ENCODE measurements around the gene NR1H2. TPM values are rescaled to one million over a fixed set of nuclear protein-coding genes. Genes with fewer than 3 reads are reported as not detected.

NR1H2 gene
- total and polyA plus RNA-seq, 7 donors = 74.9 to 153 (median 135) TPM

DNA sequence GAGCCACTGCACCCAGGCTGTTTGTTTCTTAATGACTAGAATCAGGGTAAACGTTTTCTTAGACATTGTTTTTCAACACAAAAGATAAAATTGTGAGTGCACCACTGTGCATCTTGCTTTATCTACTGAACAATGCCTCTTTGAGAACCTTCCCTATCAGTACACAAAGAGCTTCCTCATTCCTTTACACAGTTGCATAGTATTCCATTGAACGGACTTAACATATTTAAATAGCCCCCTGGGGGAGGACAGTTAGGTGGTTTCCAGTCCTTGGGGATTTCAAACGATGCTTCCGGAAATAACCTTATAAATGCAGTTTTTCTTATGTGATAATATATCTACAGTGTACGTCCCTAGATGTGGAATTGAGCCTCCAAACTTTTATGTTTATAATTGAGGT lies 16.5 kb downstream of the NR1H2 start:
- Histone ChIP-seq H3K4me1 (no peaks in the 10 kb centered on the region), H3K27me3 (ENCODE audit: insufficient read depth in 3 of 3, low read length in 2 of 3) (no peaks in the 10 kb centered on the region), H3K27ac (no peak overlapping the region), H3K4me3 (no peak overlapping the region), H3K36me3 (ENCODE audit: insufficient read depth in 1 of 2, low read depth in 1 of 2) (no peaks in the 10 kb centered on the region), H3K9me3 (no peaks in the 10 kb centered on the region)
- intact Hi-C loops (cut with DNase I) = no loop called here
- 95 to 96% (median 96%) methylated on average over 5 of the region's 5 CpGs for WGBS, 3 donors
- TF ChIP-seq, protein P1, sequence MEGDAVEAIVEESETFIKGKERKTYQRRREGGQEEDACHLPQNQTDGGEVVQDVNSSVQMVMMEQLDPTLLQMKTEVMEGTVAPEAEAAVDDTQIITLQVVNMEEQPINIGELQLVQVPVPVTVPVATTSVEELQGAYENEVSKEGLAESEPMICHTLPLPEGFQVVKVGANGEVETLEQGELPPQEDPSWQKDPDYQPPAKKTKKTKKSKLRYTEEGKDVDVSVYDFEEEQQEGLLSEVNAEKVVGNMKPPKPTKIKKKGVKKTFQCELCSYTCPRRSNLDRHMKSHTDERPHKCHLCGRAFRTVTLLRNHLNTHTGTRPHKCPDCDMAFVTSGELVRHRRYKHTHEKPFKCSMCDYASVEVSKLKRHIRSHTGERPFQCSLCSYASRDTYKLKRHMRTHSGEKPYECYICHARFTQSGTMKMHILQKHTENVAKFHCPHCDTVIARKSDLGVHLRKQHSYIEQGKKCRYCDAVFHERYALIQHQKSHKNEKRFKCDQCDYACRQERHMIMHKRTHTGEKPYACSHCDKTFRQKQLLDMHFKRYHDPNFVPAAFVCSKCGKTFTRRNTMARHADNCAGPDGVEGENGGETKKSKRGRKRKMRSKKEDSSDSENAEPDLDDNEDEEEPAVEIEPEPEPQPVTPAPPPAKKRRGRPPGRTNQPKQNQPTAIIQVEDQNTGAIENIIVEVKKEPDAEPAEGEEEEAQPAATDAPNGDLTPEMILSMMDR (IDR thresholded peaks at IDR 0.05) = no peak
- no peak for DNase-seq
- ATAC-seq = no peak

DNA sequence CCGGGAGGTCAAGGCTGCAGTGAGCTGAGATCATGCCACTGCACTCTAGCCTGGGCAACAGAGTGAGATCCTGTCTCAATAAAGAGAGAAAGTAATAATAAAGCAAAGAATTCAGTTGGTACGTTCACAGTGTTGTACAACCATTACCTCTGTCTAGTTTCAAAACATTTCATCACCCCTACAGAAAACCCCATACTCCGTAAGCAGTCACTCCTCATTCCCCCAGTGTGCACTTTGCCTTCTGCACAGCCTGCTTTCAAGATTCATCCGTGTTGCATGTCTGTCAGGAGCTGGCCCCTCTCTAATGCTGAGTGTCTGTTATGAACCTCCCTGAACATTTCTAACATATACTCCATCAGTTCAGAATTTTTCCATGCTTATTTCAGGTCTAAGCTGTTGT lies 17.3 kb downstream of the NR1H2 start:
- 93 to 95% (median 94%) methylated on average over 4 of the region's 4 CpGs for WGBS, 3 donors
- Histone ChIP-seq H3K4me3 (no peak overlapping the region), H3K27ac (no peak overlapping the region), H3K4me1 (no peaks in the 10 kb centered on the region), H3K36me3 (ENCODE audit: insufficient read depth in 1 of 2, low read depth in 1 of 2) (no peaks in the 10 kb centered on the region), H3K27me3 (ENCODE audit: insufficient read depth in 3 of 3, low read length in 2 of 3) (no peaks in the 10 kb centered on the region), H3K9me3 (no peaks in the 10 kb centered on the region)
- TF ChIP-seq, protein P1 (IDR thresholded peaks at IDR 0.05) = no peak
- ATAC-seq (no peak), DNase-seq (no peak)
- intact Hi-C loops (cut with DNase I) = no loop called here

DNA sequence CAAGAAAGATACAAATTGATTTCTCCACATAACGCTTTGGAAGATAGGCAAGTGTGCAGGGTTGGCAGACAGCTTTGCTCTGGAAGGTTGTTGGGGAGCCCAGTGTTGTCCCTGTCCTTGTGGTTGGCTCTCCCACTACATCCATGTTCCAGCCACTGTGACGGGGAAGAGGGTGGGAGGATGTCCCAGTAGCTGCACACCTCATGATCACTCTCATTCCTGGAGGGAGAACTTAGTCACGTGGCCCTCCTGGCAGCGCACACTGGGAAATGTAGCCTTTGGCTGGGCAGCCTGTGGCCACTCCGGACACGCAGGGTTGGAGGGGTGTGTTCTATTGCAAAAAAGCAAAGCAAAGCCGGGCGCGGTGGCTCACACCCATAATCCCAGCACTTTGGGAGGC lies 17.8 kb downstream of the NR1H2 start:
- Histone ChIP-seq H3K27me3 (ENCODE audit: insufficient read depth in 3 of 3, low read length in 2 of 3) (no peaks in the 10 kb centered on the region), H3K4me3 (no peak overlapping the region), H3K27ac (no peak overlapping the region), H3K4me1 (no peaks in the 10 kb centered on the region), H3K36me3 (ENCODE audit: insufficient read depth in 1 of 2, low read depth in 1 of 2) (no peaks in the 10 kb centered on the region), H3K9me3 (no peaks in the 10 kb centered on the region)
- DNase-seq (no peak), ATAC-seq (peak in 2 of 4 donors; percentile 55 to 62)
- intact Hi-C loops (cut with DNase I) = no loop called here
- WGBS, 3 donors = 78 to 91% (median 88%) methylated on average over 9 of the region's 9 CpGs
- TF ChIP-seq, protein P1 (IDR thresholded peaks at IDR 0.05) = no peak

DNA sequence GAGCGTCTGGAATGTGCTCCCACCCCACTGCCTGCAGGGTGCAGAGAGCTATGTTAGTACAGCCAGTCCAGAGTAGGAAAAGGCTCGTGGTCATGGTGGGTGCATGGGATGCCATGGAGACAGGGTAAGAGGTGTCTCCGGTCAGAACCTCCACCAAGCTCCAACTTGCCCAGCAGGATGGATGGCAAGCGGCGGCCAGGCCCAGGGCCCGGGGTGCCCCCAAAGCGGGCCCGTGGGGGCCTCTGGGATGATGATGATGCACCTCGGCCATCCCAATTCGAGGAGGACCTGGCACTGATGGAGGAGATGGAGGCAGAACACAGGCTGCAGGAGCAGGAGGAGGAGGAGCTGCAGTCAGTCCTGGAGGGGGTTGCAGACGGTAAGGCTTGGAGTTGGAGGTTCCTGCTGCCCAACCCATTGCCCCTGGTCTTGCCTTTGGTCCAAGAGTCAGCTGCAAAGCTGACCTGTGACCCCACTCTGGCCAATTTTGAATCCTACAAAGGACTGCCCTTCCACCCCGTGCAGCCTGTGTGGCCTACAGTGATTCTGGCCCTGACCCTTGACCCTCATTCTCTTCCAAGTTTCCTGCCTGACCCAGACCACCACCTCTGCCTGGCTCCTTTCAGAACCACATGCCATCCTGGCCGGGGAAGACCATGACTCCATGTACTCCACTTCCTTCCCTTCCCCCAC lies 22.6 kb downstream of the NR1H2 start:
- ATAC-seq (no peak), DNase-seq (no peak)
- TF ChIP-seq, protein P1 (IDR thresholded peaks at IDR 0.05) = no peak
- no peak overlapping the region for H3K27ac ChIP-seq
- WGBS, 3 donors = 89 to 96% (median 92%) methylated on average over 10 to 13 of the region's 13 CpGs
- no peak overlapping the region for H3K4me3 ChIP-seq
- peaks cover 0 to under 1% of the 10 kb centered on the region in 2 donors for H3K36me3 ChIP-seq (ENCODE audit: insufficient read depth in 1 of 2, low read depth in 1 of 2)
- no peaks in the 10 kb centered on the region for H3K27me3 ChIP-seq (ENCODE audit: insufficient read depth in 3 of 3, low read length in 2 of 3)
- intact Hi-C loops (cut with DNase I) = no loop called here
- no peaks in the 10 kb centered on the region for H3K9me3 ChIP-seq
- no peaks in the 10 kb centered on the region for H3K4me1 ChIP-seq

DNA sequence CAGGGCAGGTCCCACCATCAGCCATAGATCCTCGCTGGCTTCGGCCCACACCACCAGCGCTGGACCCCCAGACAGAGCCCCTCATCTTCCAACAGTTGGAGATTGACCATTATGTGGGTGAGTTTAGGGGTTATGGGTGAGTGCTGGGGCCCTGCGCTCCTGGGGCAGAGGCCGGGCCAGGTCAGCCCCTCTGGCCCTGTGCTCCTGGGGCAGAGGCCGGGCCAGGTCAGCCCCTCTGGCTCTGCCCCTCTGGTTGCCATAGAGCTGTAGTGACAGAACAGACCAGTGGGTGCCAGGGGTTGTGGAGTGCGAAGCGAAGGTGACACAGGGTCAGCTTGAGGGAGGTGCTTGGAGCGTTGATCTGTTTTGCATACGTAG lies 23.1 kb downstream of the NR1H2 start:
- ATAC-seq (no peak), DNase-seq (no peak)
- Histone ChIP-seq H3K4me3 (no peak overlapping the region), H3K27ac (no peak overlapping the region), H3K4me1 (no peaks in the 10 kb centered on the region), H3K27me3 (ENCODE audit: insufficient read depth in 3 of 3, low read length in 2 of 3) (no peaks in the 10 kb centered on the region), H3K36me3 (ENCODE audit: insufficient read depth in 1 of 2, low read depth in 1 of 2) (peaks cover 0 to 4% of the 10 kb centered on the region in 2 donors), H3K9me3 (no peaks in the 10 kb centered on the region)
- 95 to 98% (median 96%) methylated on average over 10 of the region's 10 CpGs for WGBS, 3 donors
- TF ChIP-seq, protein P1 (IDR thresholded peaks at IDR 0.05) = no peak
- intact Hi-C loops (cut with DNase I) = no loop called here

Data from psoas muscle (tissue), 8 donors.